AG08395 (cell line): ENCODE measurements around the gene KIF5A.
"Not testable (repeated sequence)": the region's sequence is repeated elsewhere in the genome, so short reads cannot be mapped to it uniquely, and the experiment has no call there.

ENCODE experiments used
- DNase-seq: peaks from one replicate; pipeline ENCODE4 v3.0.0; 2012; ENCODE audit warnings: mixed read lengths, low spot score

The KIF5A gene

GRCh38 chr12:57607958-57608663 is 58.3 kb downstream of the KIF5A start:
- DNase-seq = no peak

GRCh38 chr12:57609101-57609780 is 59.4 kb downstream of the KIF5A start:
- DNase-seq = no peak

- DNase-seq = no peak
Measured at GRCh38 chr12:57609781-57610553, 60.1 kb downstream of the KIF5A start.

- DNase-seq = peak; percentile 31
Measured at GRCh38 chr12:57610554-57611107, 60.8 kb downstream of the KIF5A start.

- DNase-seq = peak; percentile 88
Measured at GRCh38 chr12:57611108-57611826, 61.4 kb downstream of the KIF5A start, which contains the start of gene ARHGEF25. Gene ARHGEF25, plus strand, starts transcription at chr12:57611435. Its CDS starts 460 bp downstream, at chr12:57611895.

- DNase-seq = no peak
Measured at GRCh38 chr12:57611827-57612710, 62.2 kb downstream of the KIF5A start.

GRCh38 chr12:57612711-57613426 is 63.0 kb downstream of the KIF5A start:
- no peak for DNase-seq

GRCh38 chr12:57613427-57614109 is 63.7 kb downstream of the KIF5A start:
- no peak for DNase-seq

GRCh38 chr12:57614178-57614947 is 64.5 kb downstream of the KIF5A start:
- DNase-seq = peak; percentile 40

- no peak for DNase-seq
Measured at GRCh38 chr12:57614948-57615500, 65.2 kb downstream of the KIF5A start.

GRCh38 chr12:57615637-57616036 is 65.8 kb downstream of the KIF5A start:
- DNase-seq = no peak

- peak; percentile 45 for DNase-seq
Measured at GRCh38 chr12:57616383-57617101, 66.7 kb downstream of the KIF5A start.

- DNase-seq = no peak
Measured at GRCh38 chr12:57617942-57618341, 68.1 kb downstream of the KIF5A start.

GRCh38 chr12:57618431-57618830 is 68.6 kb downstream of the KIF5A start:
- not testable (repeated sequence) for DNase-seq

GRCh38 chr12:57618966-57619433 is 69.2 kb downstream of the KIF5A start:
- DNase-seq = no peak

GRCh38 chr12:57619434-57620244 is 69.8 kb downstream of the KIF5A start:
- no peak for DNase-seq
